GM19099 (cell line): ENCODE measurements around the gene HDAC4.

Experiments
- POLR2A ChIP-seq: IDR thresholded peaks from 3 replicates; pipeline ENCODE4 v1.6.1; 2011; ENCODE audit warnings: low read depth; ENCODE audit not compliant: insufficient read length; ENCODE audit errors: extremely low read depth

Gene HDAC4

GRCh38 chr2:239136762-239137161 is 264.1 kb downstream of the HDAC4 start:
- no peak for TF ChIP-seq POLR2A

GRCh38 chr2:239136203-239136602 is 264.6 kb downstream of the HDAC4 start:
- TF ChIP-seq POLR2A = no peak

DNA sequence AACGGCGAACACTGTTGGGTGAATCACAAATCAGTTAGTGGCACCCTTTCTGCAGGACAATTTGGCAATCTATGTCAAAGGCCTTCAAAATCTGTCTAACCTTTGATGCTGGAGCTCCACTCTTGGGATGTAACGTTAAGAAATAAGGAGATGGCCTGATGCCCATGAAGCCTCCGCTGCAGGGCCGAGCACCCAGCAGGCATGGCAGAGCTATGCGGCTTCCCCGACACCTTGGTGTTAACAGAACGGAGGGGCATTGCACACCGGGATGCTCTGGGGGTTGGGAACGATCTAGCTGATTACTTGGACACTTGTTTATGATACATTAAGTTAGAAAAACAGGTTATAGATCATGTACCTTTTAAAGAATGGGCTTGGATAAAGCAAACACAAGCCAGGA is 265.3 kb downstream of the HDAC4 start:
- no peak for TF ChIP-seq POLR2A

DNA sequence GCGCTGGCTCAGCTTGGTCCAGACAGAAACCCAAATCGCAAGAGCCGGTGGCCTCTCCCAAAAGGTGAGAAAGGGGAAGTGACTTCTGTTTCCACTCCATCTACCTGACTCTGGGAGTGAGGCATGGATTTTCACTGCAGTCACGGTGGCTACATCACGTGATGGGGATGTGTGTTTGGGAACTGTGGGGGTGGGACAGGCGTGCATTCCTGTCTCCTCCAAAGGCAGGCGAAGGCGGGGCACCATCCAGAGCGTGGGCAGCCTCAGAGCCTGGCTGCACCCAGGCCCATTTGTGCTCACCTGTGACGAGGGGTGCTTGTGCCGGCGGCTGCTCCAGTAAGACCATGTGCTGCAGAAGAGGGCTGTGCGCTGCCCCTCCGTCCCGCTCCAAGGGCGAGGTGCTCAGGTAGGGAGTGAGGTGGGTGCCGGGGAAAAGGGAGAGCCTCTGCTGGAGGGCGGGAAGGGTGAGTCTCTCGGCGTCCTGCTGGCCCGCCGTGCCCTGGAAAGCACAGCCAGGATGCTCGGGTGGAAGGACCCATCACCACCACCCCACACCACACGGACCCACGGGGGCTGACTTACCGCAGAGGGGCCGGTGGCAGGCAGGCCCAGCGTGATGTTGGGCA is 266.8 kb downstream of the HDAC4 start:
- no peak for TF ChIP-seq POLR2A

- TF ChIP-seq POLR2A = no peak
These were observed 268.0 kb downstream of the HDAC4 start for GRCh38 chr2:239132786-239133185.

DNA sequence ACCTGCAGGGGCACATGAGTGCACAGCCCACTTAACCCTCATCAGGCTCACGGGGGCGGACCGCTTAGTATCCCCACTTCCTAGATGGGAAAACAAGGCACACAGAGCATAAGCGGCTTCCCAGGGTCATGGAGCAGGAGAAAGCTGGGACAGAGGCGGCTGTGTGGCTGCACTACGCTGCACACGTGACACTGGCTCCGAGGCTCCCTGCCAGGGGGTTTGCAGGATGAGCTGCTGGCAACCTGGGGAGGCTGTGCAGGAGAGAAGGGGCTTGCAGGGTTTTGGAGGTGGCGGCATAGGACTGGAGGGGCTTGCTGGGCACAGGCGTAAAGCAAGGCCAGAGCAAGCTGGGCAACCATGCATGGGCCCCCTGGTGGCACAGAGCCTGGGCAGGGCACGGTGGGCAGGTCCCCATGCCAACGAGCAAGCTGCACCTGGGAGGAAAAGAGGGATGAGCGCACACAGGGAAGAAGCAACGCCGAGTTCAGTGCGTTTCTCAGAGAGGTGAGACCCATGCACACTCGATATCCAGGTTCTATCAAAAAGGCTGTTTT is 268.6 kb downstream of the HDAC4 start:
- TF ChIP-seq POLR2A = no peak

GRCh38 chr2:239131521-239131920 is 269.3 kb downstream of the HDAC4 start:
- TF ChIP-seq POLR2A = no peak

GRCh38 chr2:239130786-239131325 is 270.0 kb downstream of the HDAC4 start:
- no peak for TF ChIP-seq POLR2A

DNA sequence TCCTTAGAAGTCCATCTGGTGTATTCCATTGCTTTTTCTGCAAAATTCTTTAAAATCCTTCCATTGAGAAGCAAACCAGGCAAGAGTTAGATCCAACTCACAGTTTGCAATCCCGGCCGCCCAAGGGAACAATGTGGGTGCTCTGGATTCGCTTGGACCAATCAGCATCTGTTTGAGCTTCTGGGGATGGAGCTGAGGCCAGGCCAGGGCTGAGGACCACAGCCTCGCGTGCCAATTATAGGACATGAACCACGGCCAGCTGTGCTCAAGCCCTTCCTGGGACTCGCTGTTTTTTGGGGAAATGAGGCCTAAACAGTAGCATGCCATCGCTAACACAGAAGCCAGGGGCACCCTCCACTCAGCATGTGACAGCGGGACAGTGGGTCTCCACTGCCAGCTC is 270.8 kb downstream of the HDAC4 start:
- TF ChIP-seq POLR2A = no peak

- TF ChIP-seq POLR2A = no peak
These were observed 271.5 kb downstream of the HDAC4 start for GRCh38 chr2:239129147-239129920.

GRCh38 chr2:239128706-239129105 is 272.1 kb downstream of the HDAC4 start:
- TF ChIP-seq POLR2A = no peak

- TF ChIP-seq POLR2A = no peak
These were observed 273.3 kb downstream of the HDAC4 start for GRCh38 chr2:239127513-239127912.

- TF ChIP-seq POLR2A = no peak
These were observed 274.8 kb downstream of the HDAC4 start for GRCh38 chr2:239125726-239126675.

DNA sequence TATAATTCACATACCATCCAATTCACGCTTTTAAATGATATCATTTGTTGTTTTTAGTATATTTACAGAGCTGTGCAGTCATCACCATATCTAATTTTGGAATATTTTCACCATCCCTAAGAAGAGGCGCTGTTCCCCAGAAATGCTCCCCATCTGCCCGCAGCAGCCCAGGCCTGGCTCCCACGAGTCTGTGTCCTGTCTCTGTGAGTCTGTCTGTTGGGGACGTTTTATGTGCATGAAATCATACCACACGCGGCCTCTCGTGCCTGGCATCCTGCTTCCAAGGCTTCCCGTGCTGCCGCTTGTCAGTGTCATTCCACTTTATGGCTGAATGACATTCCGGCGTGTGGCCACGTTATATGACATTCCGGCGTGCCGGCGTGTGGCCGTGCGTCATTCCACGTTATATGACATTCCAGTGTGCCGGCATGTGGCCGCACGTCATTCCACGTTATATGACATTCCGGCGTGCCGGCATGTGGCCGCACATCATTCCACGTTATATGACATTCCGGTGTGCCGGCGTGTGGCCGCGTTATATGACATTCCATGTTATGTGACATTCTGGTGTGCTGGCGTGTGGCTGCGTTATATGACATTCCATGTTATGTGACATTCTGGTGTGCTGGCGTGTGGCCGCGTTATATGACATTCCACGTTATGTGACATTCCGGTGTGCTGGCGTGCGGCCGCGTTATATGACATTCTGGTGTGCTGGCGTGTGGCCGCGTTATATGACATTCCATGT is 276.5 kb downstream of the HDAC4 start:
- TF ChIP-seq POLR2A = no peak
